SK-N-SH (cell line): Measurements from ENCODE around the gene APLP2. TPM values are rescaled to one million over a fixed set of nuclear protein-coding genes. Genes with fewer than 3 reads are reported as not detected.

ENCODE experiments used
- CTCF ChIA-PET: fragments of 300-600, 350-600 bp; formaldehyde crosslinking; extraction: SDS; loops from one replicate; lab custom pipeline; 2021; lab: Yijun Ruan, JAX
- POLR2A ChIA-PET: fragments of 350-600 bp; sonication (Branson Sonifier 250); formaldehyde crosslinking; extraction: SDS; loops from one replicate; lab custom pipeline; 2020; ENCODE audit warnings: antibody characterized with exemption, inconsistent platforms; lab: Yijun Ruan, JAX
- DNase-seq: peaks from one replicate; pipeline ENCODE4 v3.0.0; 2012
- H2AFZ ChIP-seq: fragments of 200-600 bp; sonication (generic); 2 replicates; pipeline ENCODE4 v1.8.1; 2016; ENCODE audit warnings: antibody characterized with exemption, mild to moderate bottlenecking, low read depth
- H3F3A ChIP-seq: fragments of 200-600 bp; sonication (generic); replicated peaks from 2 replicates; pipeline ENCODE3; 2016; ENCODE audit warnings: antibody characterized with exemption, mild to moderate bottlenecking; ENCODE audit not compliant: insufficient read depth
- H3K27ac ChIP-seq, 2 experiments: fragments of 200-500 bp in 1 of 2; fragments of 200-600 bp in 1 of 2; sonication (Bioruptor generic) in 1 of 2; sonication (generic), shearing (Covaris generic) in 1 of 2; 2 replicates each; pipeline versions ENCODE4 v1.5.1 to v1.6.1; 2014 to 2016; ENCODE audit warnings: low read depth in 2 of 2, inconsistent platforms in 1 of 2, low read length in 1 of 2, mild to moderate bottlenecking in 1 of 2, mixed read lengths in 1 of 2
- H3K27me3 ChIP-seq: fragments of 200-600 bp; sonication (generic), shearing (Covaris generic); 2 replicates; pipeline ENCODE4 v1.6.1; 2016; ENCODE audit warnings: mixed run types; ENCODE audit not compliant: insufficient read depth
- H3K36me3 ChIP-seq, 2 experiments: fragments of 200-500 bp in 1 of 2; fragments of 200-600 bp in 1 of 2; sonication (Bioruptor generic) in 1 of 2; sonication (generic) in 1 of 2; replicated peaks in 1 of 2; 2 replicates each; pipeline versions ENCODE3 to v1.5.1; 2014 to 2016; ENCODE audit warnings: low read length in 1 of 2, mild to moderate bottlenecking in 1 of 2; ENCODE audit not compliant: insufficient read depth in 2 of 2, control insufficient read depth in 1 of 2
- H3K4me1 ChIP-seq, 2 experiments: fragments of 200-500 bp in 1 of 2; fragments of 200-600 bp in 1 of 2; sonication (Bioruptor generic) in 1 of 2; sonication (generic), shearing (Covaris generic) in 1 of 2; 2 replicates each; pipeline versions ENCODE4 v1.5.1 to v1.6.1; 2014 to 2016; ENCODE audit warnings: low read depth in 1 of 2, low read length in 1 of 2, mixed run types in 1 of 2; ENCODE audit not compliant: insufficient read depth in 2 of 2, control insufficient read depth in 1 of 2
- H3K4me2 ChIP-seq: fragments of 200-600 bp; sonication (generic), shearing (Covaris generic); 2 replicates; pipeline ENCODE4 v1.6.1; 2017; ENCODE audit warnings: mixed run types
- H3K4me3 ChIP-seq, 2 experiments: fragments of 200-500 bp in 1 of 2; fragments of 200-600 bp in 1 of 2; sonication (Bioruptor generic) in 1 of 2; sonication (generic), shearing (Covaris generic) in 1 of 2; 2 replicates each; pipeline versions ENCODE4 v1.5.1 to v1.8.1; 2014 to 2016; ENCODE audit warnings: low read depth in 2 of 2, inconsistent platforms in 1 of 2, low read length in 1 of 2, mild to moderate bottlenecking in 1 of 2, mixed read lengths in 1 of 2, moderate library complexity in 1 of 2
- H3K79me2 ChIP-seq: fragments of 200-600 bp; sonication (generic); 2 replicates; pipeline ENCODE4 v1.8.1; 2017; ENCODE audit warnings: mild to moderate bottlenecking; ENCODE audit not compliant: insufficient read depth
- H3K9ac ChIP-seq: fragments of 200-600 bp; sonication (generic); 2 replicates; pipeline ENCODE4 v1.6.1; 2017; ENCODE audit warnings: mixed run types
- H3K9me2 ChIP-seq: fragments of 200-600 bp; sonication (generic); 2 replicates; pipeline ENCODE4 v1.6.1; 2017; ENCODE audit warnings: mixed run types
- H3K9me3 ChIP-seq: fragments of 200-600 bp; sonication (generic); 2 replicates; pipeline ENCODE4 v1.6.1; 2017; ENCODE audit warnings: mixed run types, mild to moderate bottlenecking, moderate library complexity
- H4K20me1 ChIP-seq: fragments of 200-600 bp; sonication (generic); 2 replicates; pipeline ENCODE4 v1.6.1; 2017; ENCODE audit warnings: mild to moderate bottlenecking, mixed run types; ENCODE audit not compliant: insufficient read depth
- ELF1 ChIP-seq: IDR thresholded peaks from 2 replicates; pipeline ENCODE4 v1.4.0; 2012
- FOXM1 ChIP-seq: IDR thresholded peaks from 2 replicates; pipeline ENCODE4 v1.4.0; 2012; ENCODE audit warnings: low read depth, mild to moderate bottlenecking
- GATA2 ChIP-seq: sonication (generic); formaldehyde crosslinking; IDR thresholded peaks from 2 replicates; pipeline ENCODE4 v1.5.0; 2020; ENCODE audit warnings: mild to moderate bottlenecking, missing genetic modification reagents
- MAX ChIP-seq: IDR thresholded peaks from 2 replicates; pipeline ENCODE4 v1.4.0; 2012; ENCODE audit warnings: low read depth
- MEF2A ChIP-seq: IDR thresholded peaks from 2 replicates; pipeline ENCODE4 v1.4.0; 2012; ENCODE audit warnings: low read depth, borderline replicate concordance
- PBX3 ChIP-seq: IDR thresholded peaks from 2 replicates; pipeline ENCODE4; 2012
- SIN3A ChIP-seq: IDR thresholded peaks from 2 replicates; pipeline ENCODE4 v1.6.1; 2012; ENCODE audit warnings: low read depth, mild to moderate bottlenecking, low read length, moderate library complexity, borderline replicate concordance
- WGBS: methylation state at CpG from one replicate; pipeline ENCODE4 v1.1.6; 2017; ENCODE audit warnings: low lambda C conversion rate; 5-methylcytosine and 5-hydroxymethylcytosine counted together
- polyA plus RNA-seq, 3 experiments: library from polyadenylated mRNA; depleted of rRNA; stranded (reverse); fragments of >200 nt; gene quantifications; 2 replicates each; pipeline ENCODE4 v1.2.3, GENCODE V29; 2012
- TF ChIP-seq, protein P1 (sequence below): fragments of 200-600 bp; sonication (generic); IDR thresholded peaks from 2 replicates; pipeline ENCODE4 v1.6.1; 2017; ENCODE audit warnings: antibody characterized with exemption, mild to moderate bottlenecking, moderate library complexity
- TF ChIP-seq, protein P2 (sequence below): IDR thresholded peaks from 2 replicates; pipeline ENCODE4 v1.4.0; 2012; ENCODE audit warnings: low read depth, borderline replicate concordance

Gene APLP2
- polyA plus RNA-seq, 1 of the 3 experiments (the other 2 are of a cell fraction), result 424 TPM

DNA sequence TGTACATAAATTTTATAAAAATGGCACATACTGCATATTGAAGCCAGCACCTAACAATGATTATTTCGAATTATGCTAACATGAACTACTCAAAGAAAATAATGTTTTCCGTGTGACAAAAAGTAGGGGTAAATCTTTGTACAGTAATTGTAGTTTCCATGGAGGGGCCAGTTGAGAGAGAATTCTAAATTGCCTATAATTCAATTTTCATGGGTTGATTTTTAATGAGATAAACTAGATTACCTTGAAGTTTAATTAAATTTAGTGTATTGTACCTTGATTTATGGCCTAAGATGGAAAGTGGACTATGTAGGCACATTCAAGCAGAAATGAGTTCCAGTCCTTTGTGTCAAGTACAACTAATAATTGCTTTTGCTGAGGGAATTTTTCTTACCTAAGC lies 5.0 kb downstream of the APLP2 start:
- Histone ChIP-seq H3K9me3 (no peaks in the 10 kb centered on the region), H2AFZ (no peak overlapping the region), H3K4me2 (no peak overlapping the region), H3K9ac (no peak overlapping the region), H3F3A (peaks cover 17% of the 10 kb centered on the region), H3K4me3 (no peak overlapping the region), H3K79me2 (peaks cover 94% of the 10 kb centered on the region), H3K36me3 (peaks cover 0 to 7% of the 10 kb centered on the region in 2 experiments), H3K4me1 (peaks cover 14% of the 10 kb centered on the region in 2 experiments; a peak in 3 of 4 replicates), H4K20me1 (peaks cover 85% of the 10 kb centered on the region), H3K27ac (no peak overlapping the region), H3K27me3 (no peaks in the 10 kb centered on the region), H3K9me2 (no peaks in the 10 kb centered on the region)
- TF ChIP-seq FOXM1, result no peak
- TF ChIP-seq, protein P1, sequence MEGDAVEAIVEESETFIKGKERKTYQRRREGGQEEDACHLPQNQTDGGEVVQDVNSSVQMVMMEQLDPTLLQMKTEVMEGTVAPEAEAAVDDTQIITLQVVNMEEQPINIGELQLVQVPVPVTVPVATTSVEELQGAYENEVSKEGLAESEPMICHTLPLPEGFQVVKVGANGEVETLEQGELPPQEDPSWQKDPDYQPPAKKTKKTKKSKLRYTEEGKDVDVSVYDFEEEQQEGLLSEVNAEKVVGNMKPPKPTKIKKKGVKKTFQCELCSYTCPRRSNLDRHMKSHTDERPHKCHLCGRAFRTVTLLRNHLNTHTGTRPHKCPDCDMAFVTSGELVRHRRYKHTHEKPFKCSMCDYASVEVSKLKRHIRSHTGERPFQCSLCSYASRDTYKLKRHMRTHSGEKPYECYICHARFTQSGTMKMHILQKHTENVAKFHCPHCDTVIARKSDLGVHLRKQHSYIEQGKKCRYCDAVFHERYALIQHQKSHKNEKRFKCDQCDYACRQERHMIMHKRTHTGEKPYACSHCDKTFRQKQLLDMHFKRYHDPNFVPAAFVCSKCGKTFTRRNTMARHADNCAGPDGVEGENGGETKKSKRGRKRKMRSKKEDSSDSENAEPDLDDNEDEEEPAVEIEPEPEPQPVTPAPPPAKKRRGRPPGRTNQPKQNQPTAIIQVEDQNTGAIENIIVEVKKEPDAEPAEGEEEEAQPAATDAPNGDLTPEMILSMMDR, result no peak
- TF ChIP-seq MEF2A, result no peak
- no peak for TF ChIP-seq SIN3A
- no peak for TF ChIP-seq ELF1
- TF ChIP-seq, protein P2, sequence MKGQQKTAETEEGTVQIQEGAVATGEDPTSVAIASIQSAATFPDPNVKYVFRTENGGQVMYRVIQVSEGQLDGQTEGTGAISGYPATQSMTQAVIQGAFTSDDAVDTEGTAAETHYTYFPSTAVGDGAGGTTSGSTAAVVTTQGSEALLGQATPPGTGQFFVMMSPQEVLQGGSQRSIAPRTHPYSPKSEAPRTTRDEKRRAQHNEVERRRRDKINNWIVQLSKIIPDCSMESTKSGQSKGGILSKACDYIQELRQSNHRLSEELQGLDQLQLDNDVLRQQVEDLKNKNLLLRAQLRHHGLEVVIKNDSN, result no peak
- no peak for TF ChIP-seq PBX3
- no peak for TF ChIP-seq MAX
- CTCF ChIA-PET, result interaction anchor here (0.7 kb wide), 1 partner anchor 12 kb away, joined by 3 read pairs; no protein-coding TSS in a partner anchor
- no peak for DNase-seq
- 93% methylated on average over 2 of the region's 2 CpGs for WGBS
- POLR2A ChIA-PET, result no interaction called here

- no peak overlapping the region for H3K4me3 ChIP-seq
- H3K9ac ChIP-seq, result no peak overlapping the region
- H3K4me1 ChIP-seq, result peaks cover 11% of the 10 kb centered on the region in 2 experiments; a peak in 3 of 4 replicates
- no peaks in the 10 kb centered on the region for H3K9me2 ChIP-seq
- no peak overlapping the region for H3K27ac ChIP-seq
- peak; percentile 39 for DNase-seq
- POLR2A ChIA-PET, result no interaction called here
- H3K9me3 ChIP-seq, result no peaks in the 10 kb centered on the region
- peaks cover 13% of the 10 kb centered on the region for H3F3A ChIP-seq
- 51% methylated on average over 4 of the region's 4 CpGs for WGBS
- H3K4me2 ChIP-seq, result no peak overlapping the region
- CTCF ChIA-PET, result interaction anchor here (1.8 kb wide), 1 partner anchor 55 kb away, joined by 8 read pairs; no protein-coding TSS in a partner anchor
- H3K36me3 ChIP-seq, result peaks cover 0 to 10% of the 10 kb centered on the region in 2 experiments
- peaks cover 100% of the 10 kb centered on the region for H3K79me2 ChIP-seq
- H3K27me3 ChIP-seq, result no peaks in the 10 kb centered on the region
- H2AFZ ChIP-seq, result no peak overlapping the region
- H4K20me1 ChIP-seq, result peaks cover 96% of the 10 kb centered on the region
- 0 out of 2 replicates have a peak, but pooled peaks have one; percentile 17 for TF ChIP-seq GATA2
- no peak for TF ChIP-seq MAX
- TF ChIP-seq, all 33 proteins: peak for 1
These were observed 7.2 kb downstream of the APLP2 start for GRCh38 chr11:130076778-130077481.
